Loucy (cell line): ENCODE measurements around the gene TMEM187.

Experiments
- EZH2phosphoT487 ChIP-seq: fragments of 200-600 bp; IDR thresholded peaks from 2 replicates; pipeline ENCODE4 v1.6.1; 2018; ENCODE audit warnings: antibody characterized with exemption, mild to moderate bottlenecking, moderate library complexity, borderline replicate concordance
- TF ChIP-seq, protein P1 (sequence below): fragments of 200-600 bp; sonication (generic); conservative IDR thresholded peaks from 2 replicates; pipeline ENCODE4 v1.5.1; 2014; ENCODE audit warnings: mild to moderate bottlenecking, antibody characterized with exemption, low read length

DNA sequence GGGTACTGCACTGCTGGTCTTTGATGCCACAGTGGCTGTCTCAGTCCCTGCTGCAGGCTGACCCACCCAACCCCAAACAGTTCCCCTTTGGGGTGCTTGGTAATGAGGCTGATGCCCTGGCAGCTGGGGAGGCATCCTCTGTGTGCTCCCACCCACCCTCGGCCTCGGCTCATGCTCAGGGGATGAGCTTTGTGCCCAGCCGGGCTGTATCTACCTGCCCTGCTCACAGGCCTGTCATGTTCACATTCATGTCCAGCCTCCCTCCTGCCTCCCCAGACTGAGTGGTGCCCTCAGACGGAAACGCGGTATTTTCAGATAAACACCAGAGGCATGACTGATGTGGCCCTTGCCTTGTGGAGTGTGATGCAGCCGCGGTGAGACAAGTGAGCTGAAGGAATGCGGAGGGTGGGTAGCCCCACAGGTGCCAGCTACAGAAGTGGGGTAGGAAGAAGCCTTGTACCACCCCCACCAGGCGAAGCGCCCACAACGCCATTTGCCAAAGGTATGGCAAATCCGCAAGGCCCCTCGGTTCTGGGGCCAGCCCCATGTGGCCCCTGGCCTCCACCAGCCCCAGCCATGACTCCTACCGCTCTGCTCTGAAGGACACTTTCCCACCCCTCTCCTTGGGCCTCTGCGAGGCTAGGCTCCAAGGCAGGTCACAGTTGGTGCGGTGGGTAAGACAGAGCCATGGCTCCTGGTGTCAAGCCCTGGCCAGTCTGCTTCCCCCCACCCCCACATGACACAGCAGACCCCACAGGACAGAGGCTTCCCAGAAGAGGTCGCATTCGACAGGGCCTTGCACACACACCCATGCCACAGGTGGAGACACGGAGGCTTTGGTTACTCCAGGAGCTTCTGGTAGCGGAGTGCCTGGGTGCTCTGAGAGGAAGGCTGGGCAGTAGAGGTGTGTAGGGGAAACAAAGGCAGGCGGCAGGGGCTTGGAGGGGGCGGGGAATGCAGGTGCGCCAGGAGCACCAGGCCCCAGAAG is 26.3 kb upstream of the TMEM187 start:
- TF ChIP-seq, protein P1, sequence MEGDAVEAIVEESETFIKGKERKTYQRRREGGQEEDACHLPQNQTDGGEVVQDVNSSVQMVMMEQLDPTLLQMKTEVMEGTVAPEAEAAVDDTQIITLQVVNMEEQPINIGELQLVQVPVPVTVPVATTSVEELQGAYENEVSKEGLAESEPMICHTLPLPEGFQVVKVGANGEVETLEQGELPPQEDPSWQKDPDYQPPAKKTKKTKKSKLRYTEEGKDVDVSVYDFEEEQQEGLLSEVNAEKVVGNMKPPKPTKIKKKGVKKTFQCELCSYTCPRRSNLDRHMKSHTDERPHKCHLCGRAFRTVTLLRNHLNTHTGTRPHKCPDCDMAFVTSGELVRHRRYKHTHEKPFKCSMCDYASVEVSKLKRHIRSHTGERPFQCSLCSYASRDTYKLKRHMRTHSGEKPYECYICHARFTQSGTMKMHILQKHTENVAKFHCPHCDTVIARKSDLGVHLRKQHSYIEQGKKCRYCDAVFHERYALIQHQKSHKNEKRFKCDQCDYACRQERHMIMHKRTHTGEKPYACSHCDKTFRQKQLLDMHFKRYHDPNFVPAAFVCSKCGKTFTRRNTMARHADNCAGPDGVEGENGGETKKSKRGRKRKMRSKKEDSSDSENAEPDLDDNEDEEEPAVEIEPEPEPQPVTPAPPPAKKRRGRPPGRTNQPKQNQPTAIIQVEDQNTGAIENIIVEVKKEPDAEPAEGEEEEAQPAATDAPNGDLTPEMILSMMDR = no peak
- TF ChIP-seq EZH2phosphoT487 = no peak
